ENCODE measurements around the gene IQGAP3. TPM values are rescaled to one million over a fixed set of nuclear protein-coding genes. Genes with fewer than 3 reads are reported as not detected.

Gene IQGAP3
- polyA plus RNA-seq, 3 donors, result 0.03 to 0.24 TPM; not detected in 1

DNA sequence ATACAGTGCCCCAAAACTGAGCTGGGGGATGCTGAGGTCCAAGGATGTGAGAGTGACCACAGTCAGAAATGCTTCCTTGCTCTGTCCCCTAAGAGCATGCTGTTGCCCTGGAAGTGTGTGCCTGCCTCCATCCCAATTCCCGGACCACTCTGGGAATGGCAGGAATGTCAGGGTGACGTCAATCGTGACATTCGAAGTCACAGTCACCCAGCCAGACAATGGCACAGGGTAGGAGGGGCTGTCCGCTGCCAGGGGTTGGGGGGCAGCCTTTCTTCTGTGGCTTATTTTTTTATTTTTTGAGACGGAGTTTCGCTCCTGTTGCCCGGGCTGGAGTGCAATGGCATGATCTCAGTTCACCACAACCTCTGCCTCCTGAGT, 94.1 kb downstream of the IQGAP3 start:
- peaks cover 38% of the 10 kb centered on the region for H3K4me1 Mint-ChIP-seq
- H3K27ac Mint-ChIP-seq, result peak overlapping the region in 5 of 7 donors; percentile 18 to 73 (median 26)
- TF ChIP-seq, protein P1, sequence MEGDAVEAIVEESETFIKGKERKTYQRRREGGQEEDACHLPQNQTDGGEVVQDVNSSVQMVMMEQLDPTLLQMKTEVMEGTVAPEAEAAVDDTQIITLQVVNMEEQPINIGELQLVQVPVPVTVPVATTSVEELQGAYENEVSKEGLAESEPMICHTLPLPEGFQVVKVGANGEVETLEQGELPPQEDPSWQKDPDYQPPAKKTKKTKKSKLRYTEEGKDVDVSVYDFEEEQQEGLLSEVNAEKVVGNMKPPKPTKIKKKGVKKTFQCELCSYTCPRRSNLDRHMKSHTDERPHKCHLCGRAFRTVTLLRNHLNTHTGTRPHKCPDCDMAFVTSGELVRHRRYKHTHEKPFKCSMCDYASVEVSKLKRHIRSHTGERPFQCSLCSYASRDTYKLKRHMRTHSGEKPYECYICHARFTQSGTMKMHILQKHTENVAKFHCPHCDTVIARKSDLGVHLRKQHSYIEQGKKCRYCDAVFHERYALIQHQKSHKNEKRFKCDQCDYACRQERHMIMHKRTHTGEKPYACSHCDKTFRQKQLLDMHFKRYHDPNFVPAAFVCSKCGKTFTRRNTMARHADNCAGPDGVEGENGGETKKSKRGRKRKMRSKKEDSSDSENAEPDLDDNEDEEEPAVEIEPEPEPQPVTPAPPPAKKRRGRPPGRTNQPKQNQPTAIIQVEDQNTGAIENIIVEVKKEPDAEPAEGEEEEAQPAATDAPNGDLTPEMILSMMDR (IDR thresholded peaks at IDR 0.05), result no peak
- H3K4me3 ChIP-seq (replicated peaks in 1 of 3; ENCODE audit: low read depth in 2 of 3, low read length in 3 of 3), result no peak overlapping the region
- peaks cover 0 to 2% (median 0%) of the 10 kb centered on the region in 7 donors for H3K9me3 Mint-ChIP-seq
- no peaks in the 10 kb centered on the region for H3K9me3 ChIP-seq (replicated peaks in 1 of 2; ENCODE audit: control insufficient read depth in 1 of 2, insufficient read depth in 1 of 2, low read length in 2 of 2)
- peaks cover 31 to 38% of the 10 kb centered on the region in 2 donors for H3K4me1 ChIP-seq (ENCODE audit: control insufficient read depth in 1 of 2, insufficient read depth in 2 of 2, low read length in 2 of 2)
- peak overlapping the region in 1 of 2 donors; percentile 45 for H3K27ac ChIP-seq (ENCODE audit: low read depth in 1 of 2, low read length in 2 of 2)
- 80% methylated on average over 2 of the region's 8 CpGs for WGBS (ENCODE audit: insufficient coverage)
- no peak overlapping the region for H3K4me3 Mint-ChIP-seq
- H3K4me2 ChIP-seq (replicated peaks; ENCODE audit: extremely low read depth, low read length, poor library complexity, severe bottlenecking), result no peak overlapping the region
- peaks cover 97 to 100% of the 10 kb centered on the region in 2 donors for H3K36me3 ChIP-seq (replicated peaks in 1 of 2; ENCODE audit: control insufficient read depth in 1 of 2, insufficient read depth in 2 of 2, low read length in 2 of 2)
- H3K27me3 Mint-ChIP-seq (ENCODE audit: low read depth in 3 of 3), result peaks cover 0 to 2% (median 1%) of the 10 kb centered on the region in 3 donors
- H3K9ac ChIP-seq (ENCODE audit: insufficient read depth, low read length, poor library complexity, severe bottlenecking), result no peak overlapping the region
- peaks cover 100% of the 10 kb centered on the region for H4K20me1 ChIP-seq (ENCODE audit: insufficient read depth, low read length)
- no peak overlapping the region for H2AFZ ChIP-seq (ENCODE audit: insufficient read depth, low read depth, low read length, poor library complexity, severe bottlenecking)
- H3K36me3 Mint-ChIP-seq, result peaks cover 95 to 99% of the 10 kb centered on the region in 2 donors
- no peak for DNase-seq
- H3K79me2 ChIP-seq (ENCODE audit: insufficient read depth, low read length), result peaks cover 96% of the 10 kb centered on the region
- intact Hi-C loops (cut with micrococcal nuclease), result loop anchor here in 1 of 2 donors (5.0 kb wide), 1 partner anchor 119 kb away; no protein-coding TSS in a partner anchor
- no peaks in the 10 kb centered on the region for H3K27me3 ChIP-seq (ENCODE audit: control insufficient read depth in 2 of 2, insufficient read depth in 2 of 2, low read length in 2 of 2)

GRCh38 chr1:156477526-156478249, 94.7 kb downstream of the IQGAP3 start:
- TF ChIP-seq, protein P1 (IDR thresholded peaks at IDR 0.05), result no peak
- H3K36me3 ChIP-seq (replicated peaks in 1 of 2; ENCODE audit: control insufficient read depth in 1 of 2, insufficient read depth in 2 of 2, low read length in 2 of 2), result peaks cover 96 to 100% of the 10 kb centered on the region in 2 donors
- Mint-ChIP-seq H3K4me3 (no peak overlapping the region), H3K36me3 (peaks cover 95 to 99% of the 10 kb centered on the region in 2 donors), H3K4me1 (peaks cover 32% of the 10 kb centered on the region), H3K27me3 (ENCODE audit: low read depth in 3 of 3) (peaks cover 0 to 2% (median 1%) of the 10 kb centered on the region in 3 donors), H3K27ac (peak overlapping the region; percentile 18 to 73 (median 46)), H3K9me3 (peaks cover 0 to 2% (median 0%) of the 10 kb centered on the region in 7 donors)
- H3K4me3 ChIP-seq (replicated peaks in 1 of 3; ENCODE audit: low read depth in 2 of 3, low read length in 3 of 3), result no peak overlapping the region
- intact Hi-C loops (cut with micrococcal nuclease), result loop anchor here in 1 of 2 donors (5.0 kb wide), 1 partner anchor 120 kb away; no protein-coding TSS in a partner anchor
- H2AFZ ChIP-seq (ENCODE audit: insufficient read depth, low read depth, low read length, poor library complexity, severe bottlenecking), result no peak overlapping the region
- no CpG with 5 or more reads among the region's 3 CpGs for WGBS (ENCODE audit: insufficient coverage)
- H3K79me2 ChIP-seq (ENCODE audit: insufficient read depth, low read length), result peaks cover 91% of the 10 kb centered on the region
- DNase-seq, result no peak
- peaks cover 96% of the 10 kb centered on the region for H4K20me1 ChIP-seq (ENCODE audit: insufficient read depth, low read length)
- H3K27ac ChIP-seq (ENCODE audit: low read depth in 1 of 2, low read length in 2 of 2), result peak overlapping the region in 1 of 2 donors; percentile 45
- H3K4me2 ChIP-seq (replicated peaks; ENCODE audit: extremely low read depth, low read length, poor library complexity, severe bottlenecking), result no peak overlapping the region
- H3K4me1 ChIP-seq (ENCODE audit: control insufficient read depth in 1 of 2, insufficient read depth in 2 of 2, low read length in 2 of 2), result peaks cover 27 to 32% of the 10 kb centered on the region in 2 donors
- no peak overlapping the region for H3K9ac ChIP-seq (ENCODE audit: insufficient read depth, low read length, poor library complexity, severe bottlenecking)
- H3K27me3 ChIP-seq (ENCODE audit: control insufficient read depth in 2 of 2, insufficient read depth in 2 of 2, low read length in 2 of 2), result no peaks in the 10 kb centered on the region
- H3K9me3 ChIP-seq (replicated peaks in 1 of 2; ENCODE audit: control insufficient read depth in 1 of 2, insufficient read depth in 1 of 2, low read length in 2 of 2), result no peaks in the 10 kb centered on the region
